GM12878 (cell line): ENCODE measurements around the gene WNT11. TPM values are rescaled to one million over a fixed set of nuclear protein-coding genes. Genes with fewer than 3 reads are reported as not detected.

ENCODE experiments used
- ATAC-seq: fragments of 200-7000 bp; cut with Tn5 transposase; 3 replicates; pipeline ENCODE4 v1.9.1; 2020; ENCODE audit warnings: mild to moderate bottlenecking, moderate library complexity
- BruUV-seq: library from RNA; stranded (reverse); fragments of 400-500 nt; replicated peaks from 2 replicates; lab custom pipeline; 2021; lab: Mats Ljungman, UMichigan
- CTCF ChIA-PET: fragments of 300-600 bp; sonication (Branson Sonifier 250); formaldehyde crosslinking; extraction: SDS; loops from one replicate; lab custom pipeline; 2021; ENCODE audit warnings: inconsistent platforms; lab: Yijun Ruan, JAX
- POLR2A ChIA-PET: fragments of 350-600 bp; formaldehyde crosslinking; extraction: SDS; loops from one replicate; lab custom pipeline; 2021; ENCODE audit warnings: inconsistent platforms; lab: Charles Lee
- RAD21 ChIA-PET: fragments of 300-600 bp; sonication (Branson Sonifier 250); formaldehyde crosslinking; loops from one replicate; lab custom pipeline; 2023; ENCODE audit warnings: antibody characterized with exemption; ENCODE audit not compliant: unreplicated experiment; lab: Charles Lee
- SMC1A ChIA-PET: fragments of 300-600 bp; sonication (Branson Sonifier 250); formaldehyde crosslinking; loops from one replicate; lab custom pipeline; 2023; ENCODE audit not compliant: unreplicated experiment, uncharacterized antibody; lab: Charles Lee
- DNase-seq: peaks from one replicate; pipeline ENCODE4 v3.0.0-alpha.2; 2011; ENCODE audit warnings: low read depth, low spot score
- FAIRE-seq: peaks from 3 replicates; lab custom pipeline; 2011; peaks lifted over from hg19 to GRCh38; lab: Jason Lieb, UNC
- H2AFZ ChIP-seq: 2 replicates; pipeline ENCODE4 v1.6.0; 2011; ENCODE audit warnings: low read depth, low read length, control low read depth; ENCODE audit not compliant: control insufficient read depth
- H3K27ac ChIP-seq: 2 replicates; pipeline ENCODE4 v1.5.1; 2011; ENCODE audit warnings: control low read depth; ENCODE audit not compliant: control insufficient read depth, insufficient read depth
- H3K27me3 ChIP-seq, 2 experiments: replicated peaks in 1 of 2; 2 replicates each; pipeline versions ENCODE4 v1.6.0 to v1.6.1; 2011; ENCODE audit warnings: low read length in 1 of 2; ENCODE audit not compliant: control insufficient read depth in 2 of 2, insufficient read depth in 2 of 2
- H3K36me3 ChIP-seq, 2 experiments: 2 replicates each; pipeline ENCODE4 v1.5.1; 2011; ENCODE audit warnings: low read length in 1 of 2; ENCODE audit not compliant: control insufficient read depth in 2 of 2, insufficient read depth in 2 of 2
- H3K4me1 ChIP-seq: 2 replicates; pipeline ENCODE4 v1.6.1; 2011; ENCODE audit warnings: mild to moderate bottlenecking, low read length, moderate library complexity, mixed read lengths; ENCODE audit not compliant: control insufficient read depth, insufficient read depth
- H3K4me2 ChIP-seq: 2 replicates; pipeline ENCODE4 v1.6.0; 2011; ENCODE audit warnings: control low read depth; ENCODE audit not compliant: control insufficient read depth, insufficient read depth
- H3K4me3 ChIP-seq: fragments of 200-600 bp; sonication (generic); 2 replicates; pipeline ENCODE4 v1.5.1; 2016
- H3K79me2 ChIP-seq: 2 replicates; pipeline ENCODE4 v1.6.0; 2011; ENCODE audit warnings: low read length; ENCODE audit not compliant: control insufficient read depth, insufficient read depth
- H3K9ac ChIP-seq: 2 replicates; pipeline ENCODE4 v1.8.0; 2011; ENCODE audit warnings: low read length, control low read depth, mixed read lengths; ENCODE audit not compliant: control insufficient read depth, insufficient read depth
- H3K9me3 ChIP-seq: replicated peaks from 3 replicates; pipeline ENCODE4 v1.5.1; 2011; ENCODE audit warnings: mild to moderate bottlenecking, low read length; ENCODE audit not compliant: control insufficient read depth, insufficient read depth
- H4K20me1 ChIP-seq: 2 replicates; pipeline ENCODE4 v1.6.0; 2011; ENCODE audit not compliant: control insufficient read depth, insufficient read depth
- ATF7 ChIP-seq: fragments of 450-650 bp; IDR thresholded peaks from 2 replicates; pipeline ENCODE4 v1.6.1; 2016; ENCODE audit warnings: low read depth, mild to moderate bottlenecking
- ELK1 ChIP-seq: IDR thresholded peaks from 2 replicates; pipeline ENCODE4 v1.6.1; 2012; ENCODE audit warnings: low read depth, low read length, improper control_type of control experiment
- GABPA ChIP-seq: IDR thresholded peaks from 2 replicates; pipeline ENCODE4 v1.6.1; 2014; ENCODE audit warnings: antibody characterized with exemption, low read depth, mild to moderate bottlenecking, inconsistent platforms
- HCFC1 ChIP-seq: fragments of 150-350 bp; IDR thresholded peaks from 2 replicates; pipeline ENCODE4 v1.6.1; 2014; ENCODE audit warnings: low read length
- MLLT1 ChIP-seq: fragments of 450-650 bp; IDR thresholded peaks from 2 replicates; pipeline ENCODE4 v1.6.1; 2016; ENCODE audit warnings: mild to moderate bottlenecking
- NR2F1 ChIP-seq: fragments of 450-650 bp; conservative IDR thresholded peaks from 2 replicates; pipeline ENCODE4 v1.6.1; 2017; ENCODE audit warnings: mild to moderate bottlenecking
- RCOR1 ChIP-seq: conservative IDR thresholded peaks from 2 replicates; pipeline ENCODE4 v1.6.1; 2012; ENCODE audit warnings: low read depth, low read length, improper control_type of control experiment
- SREBF2 ChIP-seq: IDR thresholded peaks from 2 replicates; pipeline ENCODE4 v1.6.1; 2012; ENCODE audit warnings: mild to moderate bottlenecking, low read length
- STAT3 ChIP-seq: IDR thresholded peaks from 2 replicates; pipeline ENCODE4 v1.6.1; 2011; ENCODE audit warnings: low read depth, low read length, improper control_type of control experiment
- TCF12 ChIP-seq: IDR thresholded peaks from 2 replicates; pipeline ENCODE4 v1.6.1; 2011; ENCODE audit warnings: low read depth, mild to moderate bottlenecking, low read length
- ZNF384 ChIP-seq: IDR thresholded peaks from 2 replicates; pipeline ENCODE4 v1.6.1; 2012; ENCODE audit warnings: low read depth, mild to moderate bottlenecking, low read length, improper control_type of control experiment, borderline replicate concordance
- WGBS: methylation state at CpG from one replicate; pipeline ENCODE4 v1.1.6; 2016; ENCODE audit warnings: low lambda C conversion rate; ENCODE audit not compliant: insufficient replicate concordance, insufficient coverage; ENCODE audit errors: missing lambda C conversion rate; 5-methylcytosine and 5-hydroxymethylcytosine counted together
- in situ Hi-C: fragments of 300-500 bp; cut with MboI; formaldehyde crosslinking; loops from 9 replicates; pipeline ENCODE4 v1.14.3; 2018; ENCODE audit warnings: mixed read lengths
- intact Hi-C: fragments of 100-400 bp; cut with micrococcal nuclease; formaldehyde crosslinking; loops from one replicate; pipeline ENCODE4 v1.14.2; 2022; ENCODE audit not compliant: unreplicated experiment
- polyA plus RNA-seq, 11 experiments: library from polyadenylated mRNA; depleted of rRNA in 4 of 11; unstranded in 6 of 11; stranded (reverse) in 5 of 11; fragments of >200 nt; fragmentation: Nextera tagmentation in 4 of 11; fragmentation: Illumina TruSeq in 1 of 11; extraction: Ambion mirVana in 4 of 11; extraction: Trizol in 1 of 11; gene quantifications; 1 replicate in 1 of 11; 2 replicates in 10 of 11; pipeline versions ENCODE4 v1.2.1 to v1.2.3, GENCODE V29; 2011 to 2016; ENCODE audit warnings: inconsistent platforms in 2 of 11, missing spikeins in 2 of 11, low read depth in 1 of 11
- total RNA-seq, 4 experiments: library from RNA; depleted of rRNA in 3 of 4; stranded (reverse); fragments of >200 nt in 3 of 4; fragmentation: Illumina TruSeq in 1 of 4; extraction: Trizol in 1 of 4; gene quantifications; 2 replicates each; pipeline versions ENCODE4 v1.2.1 to v1.2.3, GENCODE V29; 2013 to 2021
- TF ChIP-seq, protein P1 (sequence below): IDR thresholded peaks from 2 replicates; pipeline ENCODE4 v1.6.1; 2011; ENCODE audit warnings: borderline replicate concordance, low read depth, mild to moderate bottlenecking, moderate library complexity, low read length; ENCODE audit not compliant: insufficient read depth, poor library complexity, severe bottlenecking
- TF ChIP-seq, protein P2 (sequence below): fragments of 450-650 bp; IDR thresholded peaks from 2 replicates; pipeline ENCODE4 v1.6.1; 2017; ENCODE audit warnings: low read depth, mild to moderate bottlenecking, moderate library complexity
- TF ChIP-seq, protein P3 (sequence below): fragments of 450-650 bp; IDR thresholded peaks from 2 replicates; pipeline ENCODE4 v1.6.1; 2017; ENCODE audit warnings: mild to moderate bottlenecking

The WNT11 gene
- total and polyA plus RNA-seq, 10 of the 15 experiments (the other 5 are each of a cell fraction or from before 2014, with no cell fraction given) = 0.05 to 0.19 TPM; not detected in 8

- FAIRE-seq (peak; percentile 49), ATAC-seq (peak; percentile 37), DNase-seq (peak; percentile 17)
- H3K4me1 ChIP-seq = peaks cover 34% of the 10 kb centered on the region
- ChIA-PET POLR2A (no interaction called here), SMC1A (interaction anchor here (2.5 kb wide), 1 partner anchor 24 kb away, joined by 18 read pairs; no protein-coding TSS in a partner anchor), RAD21 (interaction anchor here (2.8 kb wide), 1 partner anchor 24 kb away, joined by 24 read pairs; no protein-coding TSS in a partner anchor), CTCF (interaction anchor here (1.4 to 3.0 kb wide), 2 partner anchors 24 to 335 kb away, joined by 3 to 30 read pairs; partner anchors contain the start of gene WNT11)
- no peaks in the 10 kb centered on the region for H3K36me3 ChIP-seq
- WGBS = 19% methylated on average over 9 of the region's 10 CpGs
- H3K4me3 ChIP-seq = peak overlapping the region; percentile 20; the same call in 1 of the 2 replicates
- no TSS peak for BruUV-seq
- in situ Hi-C loops = loop anchor here (10.0 kb wide), 1 partner anchor 443 kb away; the partner anchor contains the start of gene LRRC32
- no peaks in the 10 kb centered on the region for H4K20me1 ChIP-seq
- H3K9me3 ChIP-seq = no peaks in the 10 kb centered on the region
- peaks cover 0 to 2% of the 10 kb centered on the region in 2 experiments; a peak in 1 of 4 replicates for H3K27me3 ChIP-seq
- no peak overlapping the region for H3K9ac ChIP-seq
- H3K79me2 ChIP-seq = no peaks in the 10 kb centered on the region
- intact Hi-C loops = loop anchor here (10.0 kb wide), 1 partner anchor 213 kb away; the partner anchor contains the start of gene EMSY
- peak overlapping the region; percentile 9 for H2AFZ ChIP-seq
- H3K27ac ChIP-seq = no peak overlapping the region
- H3K4me2 ChIP-seq = peak overlapping the region; percentile 73
- TF ChIP-seq ELK1 (no peak), GABPA (no peak), STAT3 (no peak), HCFC1 (no peak), TCF12 (0 out of 2 replicates have a peak, but pooled peaks have one; percentile 11), RCOR1 (no peak), ATF7 (0 out of 2 replicates have a peak, but pooled peaks have one; percentile 25), SREBF2 (no peak), NR2F1 (peak; percentile 89), MLLT1 (peak; percentile 74), ZNF384 (peak; percentile 76; the same call in 1 of the 2 replicates)
- TF ChIP-seq, protein P1, sequence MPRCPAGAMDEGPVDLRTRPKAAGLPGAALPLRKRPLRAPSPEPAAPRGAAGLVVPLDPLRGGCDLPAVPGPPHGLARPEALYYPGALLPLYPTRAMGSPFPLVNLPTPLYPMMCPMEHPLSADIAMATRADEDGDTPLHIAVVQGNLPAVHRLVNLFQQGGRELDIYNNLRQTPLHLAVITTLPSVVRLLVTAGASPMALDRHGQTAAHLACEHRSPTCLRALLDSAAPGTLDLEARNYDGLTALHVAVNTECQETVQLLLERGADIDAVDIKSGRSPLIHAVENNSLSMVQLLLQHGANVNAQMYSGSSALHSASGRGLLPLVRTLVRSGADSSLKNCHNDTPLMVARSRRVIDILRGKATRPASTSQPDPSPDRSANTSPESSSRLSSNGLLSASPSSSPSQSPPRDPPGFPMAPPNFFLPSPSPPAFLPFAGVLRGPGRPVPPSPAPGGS = no peak
- TF ChIP-seq, protein P2, sequence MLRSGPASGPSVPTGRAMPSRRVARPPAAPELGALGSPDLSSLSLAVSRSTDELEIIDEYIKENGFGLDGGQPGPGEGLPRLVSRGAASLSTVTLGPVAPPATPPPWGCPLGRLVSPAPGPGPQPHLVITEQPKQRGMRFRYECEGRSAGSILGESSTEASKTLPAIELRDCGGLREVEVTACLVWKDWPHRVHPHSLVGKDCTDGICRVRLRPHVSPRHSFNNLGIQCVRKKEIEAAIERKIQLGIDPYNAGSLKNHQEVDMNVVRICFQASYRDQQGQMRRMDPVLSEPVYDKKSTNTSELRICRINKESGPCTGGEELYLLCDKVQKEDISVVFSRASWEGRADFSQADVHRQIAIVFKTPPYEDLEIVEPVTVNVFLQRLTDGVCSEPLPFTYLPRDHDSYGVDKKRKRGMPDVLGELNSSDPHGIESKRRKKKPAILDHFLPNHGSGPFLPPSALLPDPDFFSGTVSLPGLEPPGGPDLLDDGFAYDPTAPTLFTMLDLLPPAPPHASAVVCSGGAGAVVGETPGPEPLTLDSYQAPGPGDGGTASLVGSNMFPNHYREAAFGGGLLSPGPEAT = no peak; the same call in 1 of the 2 replicates
- TF ChIP-seq, protein P3, sequence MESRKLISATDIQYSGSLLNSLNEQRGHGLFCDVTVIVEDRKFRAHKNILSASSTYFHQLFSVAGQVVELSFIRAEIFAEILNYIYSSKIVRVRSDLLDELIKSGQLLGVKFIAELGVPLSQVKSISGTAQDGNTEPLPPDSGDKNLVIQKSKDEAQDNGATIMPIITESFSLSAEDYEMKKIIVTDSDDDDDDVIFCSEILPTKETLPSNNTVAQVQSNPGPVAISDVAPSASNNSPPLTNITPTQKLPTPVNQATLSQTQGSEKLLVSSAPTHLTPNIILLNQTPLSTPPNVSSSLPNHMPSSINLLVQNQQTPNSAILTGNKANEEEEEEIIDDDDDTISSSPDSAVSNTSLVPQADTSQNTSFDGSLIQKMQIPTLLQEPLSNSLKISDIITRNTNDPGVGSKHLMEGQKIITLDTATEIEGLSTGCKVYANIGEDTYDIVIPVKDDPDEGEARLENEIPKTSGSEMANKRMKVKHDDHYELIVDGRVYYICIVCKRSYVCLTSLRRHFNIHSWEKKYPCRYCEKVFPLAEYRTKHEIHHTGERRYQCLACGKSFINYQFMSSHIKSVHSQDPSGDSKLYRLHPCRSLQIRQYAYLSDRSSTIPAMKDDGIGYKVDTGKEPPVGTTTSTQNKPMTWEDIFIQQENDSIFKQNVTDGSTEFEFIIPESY = no peak
Observed at GRCh38 chr11:76232026-76232665, 25.8 kb upstream of the WNT11 start.
